Neural cell (in vitro differentiated cells): ENCODE results near the gene PTPN1.

ENCODE experiments used
- CTCF ChIP-seq: fragments of 450-650 bp; IDR thresholded peaks from 2 replicates; pipeline ENCODE4 v1.5.1; 2014; ENCODE audit warnings: antibody characterized with exemption, mild to moderate bottlenecking, moderate library complexity; ENCODE audit not compliant: poor library complexity, severe bottlenecking
- EP300 ChIP-seq: fragments of 450-650 bp; conservative IDR thresholded peaks from 2 replicates; pipeline ENCODE4 v1.6.1; 2014; ENCODE audit warnings: antibody characterized with exemption, mild to moderate bottlenecking, moderate library complexity; ENCODE audit not compliant: poor library complexity, severe bottlenecking
- EZH2 ChIP-seq: fragments of 200-600, 300-800 bp; shearing (Covaris generic), sonication (generic); IDR thresholded peaks from 2 replicates; pipeline ENCODE4 v1.6.1; 2014; ENCODE audit warnings: antibody characterized with exemption, low read length, borderline replicate concordance, mild to moderate bottlenecking; ENCODE audit not compliant: insufficient read depth, poor library complexity, severe bottlenecking
- POLR2AphosphoS5 ChIP-seq: IDR thresholded peaks from 2 replicates; pipeline ENCODE4 v1.6.1; 2012
- RAD21 ChIP-seq: fragments of 450-650 bp; conservative IDR thresholded peaks from 2 replicates; pipeline ENCODE4 v1.6.1; 2014; ENCODE audit warnings: antibody characterized with exemption, mild to moderate bottlenecking, moderate library complexity
- REST ChIP-seq: IDR thresholded peaks from 2 replicates; pipeline ENCODE4 v1.6.1; 2012; ENCODE audit warnings: borderline replicate concordance

- TF ChIP-seq EP300, result no peak
- no peak for TF ChIP-seq CTCF
- no peak for TF ChIP-seq EZH2
- TF ChIP-seq RAD21, result no peak
- TF ChIP-seq REST, result no peak
- no peak for TF ChIP-seq POLR2AphosphoS5
Measured at GRCh38 chr20:50559149-50559548, 49.0 kb downstream of the PTPN1 start.
